Epithelial cell of esophagus (primary cell): ENCODE data around the gene SWT1.
"Not testable (repeated sequence)": the region's sequence is repeated elsewhere in the genome, so short reads cannot be mapped to it uniquely, and the experiment has no call there.

Source experiments
- DNase-seq: peaks from one replicate; pipeline ENCODE4 v3.0.0; 2010; ENCODE audit warnings: low read depth
- H3K4me3 ChIP-seq: 2 replicates; pipeline ENCODE4 v1.5.1; 2011; ENCODE audit warnings: mild to moderate bottlenecking, low read length, control low read depth
- TF ChIP-seq, protein P1 (sequence below): IDR thresholded peaks from 2 replicates; pipeline ENCODE4 v1.5.1; 2011; ENCODE audit warnings: low read depth, mild to moderate bottlenecking, low read length, control low read depth, inconsistent platforms; ENCODE audit not compliant: insufficient read depth; ENCODE audit errors: missing control alignments

SWT1 gene

GRCh38 chr1:185229981-185230380, 73.0 kb downstream of the SWT1 start:
- H3K4me3 ChIP-seq, result no peak overlapping the region
- DNase-seq, result no peak
- TF ChIP-seq, protein P1, sequence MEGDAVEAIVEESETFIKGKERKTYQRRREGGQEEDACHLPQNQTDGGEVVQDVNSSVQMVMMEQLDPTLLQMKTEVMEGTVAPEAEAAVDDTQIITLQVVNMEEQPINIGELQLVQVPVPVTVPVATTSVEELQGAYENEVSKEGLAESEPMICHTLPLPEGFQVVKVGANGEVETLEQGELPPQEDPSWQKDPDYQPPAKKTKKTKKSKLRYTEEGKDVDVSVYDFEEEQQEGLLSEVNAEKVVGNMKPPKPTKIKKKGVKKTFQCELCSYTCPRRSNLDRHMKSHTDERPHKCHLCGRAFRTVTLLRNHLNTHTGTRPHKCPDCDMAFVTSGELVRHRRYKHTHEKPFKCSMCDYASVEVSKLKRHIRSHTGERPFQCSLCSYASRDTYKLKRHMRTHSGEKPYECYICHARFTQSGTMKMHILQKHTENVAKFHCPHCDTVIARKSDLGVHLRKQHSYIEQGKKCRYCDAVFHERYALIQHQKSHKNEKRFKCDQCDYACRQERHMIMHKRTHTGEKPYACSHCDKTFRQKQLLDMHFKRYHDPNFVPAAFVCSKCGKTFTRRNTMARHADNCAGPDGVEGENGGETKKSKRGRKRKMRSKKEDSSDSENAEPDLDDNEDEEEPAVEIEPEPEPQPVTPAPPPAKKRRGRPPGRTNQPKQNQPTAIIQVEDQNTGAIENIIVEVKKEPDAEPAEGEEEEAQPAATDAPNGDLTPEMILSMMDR, result no peak

DNA sequence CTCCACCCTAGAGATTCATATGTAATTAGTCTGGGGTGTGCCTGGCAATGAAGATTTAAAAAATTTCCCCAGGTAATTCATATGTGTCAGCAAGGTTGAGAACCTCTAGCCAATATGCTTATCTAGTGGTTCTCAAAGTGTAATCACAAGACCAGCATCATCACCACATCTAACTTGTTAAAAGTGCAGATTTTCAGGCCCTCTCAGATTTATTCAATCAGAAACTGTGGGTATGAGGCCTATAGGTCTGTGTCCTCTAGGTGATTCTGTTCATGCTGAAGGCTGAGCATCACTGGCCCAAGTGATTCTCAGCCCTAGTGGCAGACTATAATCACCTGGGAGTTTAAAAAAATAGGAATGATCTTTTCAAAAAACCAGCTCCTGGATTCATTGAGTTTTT, 75.9 kb downstream of the SWT1 start:
- DNase-seq, result no peak
- TF ChIP-seq, protein P1, result no peak
- H3K4me3 ChIP-seq, result no peak overlapping the region

- DNase-seq, H3K4me3 ChIP-seq: not testable (repeated sequence)
Measured at GRCh38 chr1:185234183-185234582, 77.2 kb downstream of the SWT1 start.

- DNase-seq, H3K4me3 ChIP-seq: not testable (repeated sequence)
Measured at GRCh38 chr1:185237176-185237575, 80.2 kb downstream of the SWT1 start.

DNA sequence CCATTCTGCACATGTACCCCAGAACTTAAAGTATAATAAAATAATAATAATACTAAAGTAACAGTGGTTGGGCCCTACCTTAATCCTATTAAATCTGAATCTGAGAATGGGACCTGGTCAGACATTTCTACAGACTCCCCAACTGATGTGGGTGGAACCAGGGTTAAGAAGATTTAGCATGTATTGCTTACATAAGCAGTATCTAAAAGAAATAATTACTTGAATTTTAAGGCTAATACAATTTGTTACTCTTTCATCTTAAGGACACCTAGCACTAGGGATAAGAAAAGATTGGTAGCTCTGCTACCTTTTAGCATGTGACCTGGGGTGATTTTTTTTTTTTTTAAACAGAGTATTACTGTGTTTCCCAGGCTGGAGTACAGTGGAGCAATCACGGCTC, 80.7 kb downstream of the SWT1 start:
- no peak for DNase-seq
- no peak overlapping the region for H3K4me3 ChIP-seq
- TF ChIP-seq, protein P1, result no peak

- no peak overlapping the region for H3K4me3 ChIP-seq
- TF ChIP-seq, protein P1, result peak; percentile 47
- DNase-seq, result peak; percentile 24
Measured at GRCh38 chr1:185238447-185238846, 81.5 kb downstream of the SWT1 start.

GRCh38 chr1:185239861-185240260, 82.9 kb downstream of the SWT1 start:
- TF ChIP-seq, protein P1, result no peak
- no peak overlapping the region for H3K4me3 ChIP-seq
- DNase-seq, result no peak

GRCh38 chr1:185241127-185241526, 84.2 kb downstream of the SWT1 start:
- TF ChIP-seq, protein P1, result no peak
- DNase-seq, result no peak
- H3K4me3 ChIP-seq, result no peak overlapping the region
